HG03342 (cell line): Measurements from ENCODE around the gene HACD2.
A peak's percentile ranks its signal among the peaks of the same experiment; 100 is the strongest.
"Not testable (repeated sequence)": the region's sequence is repeated elsewhere in the genome, so short reads cannot be mapped to it uniquely, and the experiment has no call there.

Experiments used
- ATAC-seq: cut with Tn5 transposase; IDR thresholded peaks from one replicate; pipeline ENCODE4 v1.9.1; 2021; ENCODE audit warnings: mild to moderate bottlenecking, moderate library complexity; ENCODE audit not compliant: unreplicated experiment

HACD2 gene

DNA sequence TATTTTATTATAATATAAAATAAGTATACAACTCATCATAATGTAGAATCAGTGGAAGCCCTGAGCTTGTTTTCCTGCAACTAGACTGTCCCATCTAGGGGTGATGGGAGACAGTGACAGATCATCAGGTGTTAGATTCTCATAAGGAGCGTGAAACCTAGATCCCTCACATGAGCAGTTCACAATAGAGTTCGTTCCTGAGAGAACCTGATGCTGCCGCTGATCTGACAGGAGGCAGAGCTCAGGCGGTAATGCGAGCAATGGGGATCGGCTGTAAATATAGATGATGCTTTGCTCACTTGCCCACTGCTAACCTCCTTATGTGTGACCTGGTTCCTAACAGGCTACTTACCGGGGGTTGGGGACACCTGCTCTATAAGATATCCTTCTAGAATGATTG is 26.8 kb upstream of the HACD2 start:
- not testable (repeated sequence) for ATAC-seq

DNA sequence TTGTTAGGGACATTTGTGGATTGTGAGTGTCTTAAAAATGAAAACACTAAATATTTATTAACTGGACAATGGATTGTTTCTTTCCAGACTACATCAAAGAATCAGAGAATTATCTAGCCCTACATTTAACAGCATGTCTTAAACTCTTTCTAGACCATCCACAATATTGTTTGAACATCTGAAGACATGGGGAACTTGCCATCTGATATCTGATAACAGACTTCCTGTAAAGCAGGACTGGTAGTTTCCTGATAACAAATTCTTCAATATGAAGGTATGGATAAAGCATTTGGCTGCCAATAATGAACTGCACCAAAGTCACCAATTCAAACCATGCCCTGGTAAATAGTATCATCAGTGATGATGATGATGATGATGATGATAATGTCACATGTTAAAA is 26.2 kb upstream of the HACD2 start:
- no peak for ATAC-seq

- ATAC-seq: peak; percentile 84
These were observed 25.5 kb upstream of the HACD2 start for GRCh38 chr3:123610331-123610730.

GRCh38 chr3:123609063-123609462 is 24.2 kb upstream of the HACD2 start:
- ATAC-seq: no peak

DNA sequence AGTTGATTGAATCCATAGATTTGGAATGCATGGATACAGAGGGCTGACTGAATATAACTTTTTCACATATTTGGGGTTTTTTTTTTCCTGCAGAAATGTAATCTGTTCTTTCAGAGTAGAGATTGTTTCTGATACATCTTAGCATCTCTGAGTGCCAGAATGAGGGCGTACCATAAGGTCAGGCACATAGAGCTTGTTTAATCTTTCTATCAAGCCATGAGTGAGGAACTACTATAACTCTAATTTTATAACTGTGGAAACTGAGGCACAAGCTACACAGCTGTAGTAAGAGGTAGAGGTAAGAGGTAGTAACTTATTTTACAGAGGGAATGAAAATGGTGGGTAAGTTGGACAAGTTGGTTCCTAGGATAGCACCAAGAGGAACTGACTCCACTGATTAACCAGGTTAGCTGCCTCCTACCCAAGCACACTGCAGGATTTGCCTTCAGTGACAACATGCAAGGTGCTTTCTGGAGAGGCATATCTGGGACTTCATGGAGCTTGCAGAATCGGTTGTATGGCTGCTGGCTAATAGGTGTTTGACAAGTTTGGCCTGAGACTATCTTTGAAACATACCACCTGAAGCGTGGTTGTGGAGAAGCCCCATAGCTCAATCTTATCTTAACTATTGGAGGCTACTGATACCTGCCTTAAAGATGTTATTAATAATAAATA is 23.5 kb upstream of the HACD2 start:
- no peak for ATAC-seq

GRCh38 chr3:123606527-123606926 is 21.7 kb upstream of the HACD2 start:
- no peak for ATAC-seq

- ATAC-seq: peak; percentile 83
These were observed 21.0 kb upstream of the HACD2 start for GRCh38 chr3:123605789-123606234.

- not testable (repeated sequence) for ATAC-seq
These were observed 18.3 kb upstream of the HACD2 start for GRCh38 chr3:123603153-123603552.

- ATAC-seq: no peak
These were observed 17.5 kb upstream of the HACD2 start for GRCh38 chr3:123602325-123602724.

- ATAC-seq: not testable (repeated sequence)
These were observed 16.0 kb upstream of the HACD2 start for GRCh38 chr3:123600863-123601262.

DNA sequence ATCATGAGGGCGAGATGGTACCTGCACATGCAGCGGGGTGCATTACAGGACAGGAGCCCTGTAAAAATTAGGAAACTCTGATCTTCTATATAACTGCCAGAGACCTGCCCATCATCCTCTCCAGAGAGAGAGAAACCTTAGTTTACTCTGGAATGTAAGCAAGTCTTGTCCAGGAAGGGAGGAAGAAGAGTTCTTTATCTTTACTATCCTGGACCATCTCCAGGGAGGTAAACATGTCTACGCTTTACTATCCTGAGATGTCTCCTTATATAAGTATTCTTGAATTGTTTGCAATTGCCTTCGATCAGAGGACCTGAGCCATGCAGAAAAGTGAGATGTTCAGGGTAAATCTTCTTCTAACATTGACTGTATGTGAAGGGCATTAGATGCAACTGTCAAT is 12.7 kb upstream of the HACD2 start:
- no peak for ATAC-seq

DNA sequence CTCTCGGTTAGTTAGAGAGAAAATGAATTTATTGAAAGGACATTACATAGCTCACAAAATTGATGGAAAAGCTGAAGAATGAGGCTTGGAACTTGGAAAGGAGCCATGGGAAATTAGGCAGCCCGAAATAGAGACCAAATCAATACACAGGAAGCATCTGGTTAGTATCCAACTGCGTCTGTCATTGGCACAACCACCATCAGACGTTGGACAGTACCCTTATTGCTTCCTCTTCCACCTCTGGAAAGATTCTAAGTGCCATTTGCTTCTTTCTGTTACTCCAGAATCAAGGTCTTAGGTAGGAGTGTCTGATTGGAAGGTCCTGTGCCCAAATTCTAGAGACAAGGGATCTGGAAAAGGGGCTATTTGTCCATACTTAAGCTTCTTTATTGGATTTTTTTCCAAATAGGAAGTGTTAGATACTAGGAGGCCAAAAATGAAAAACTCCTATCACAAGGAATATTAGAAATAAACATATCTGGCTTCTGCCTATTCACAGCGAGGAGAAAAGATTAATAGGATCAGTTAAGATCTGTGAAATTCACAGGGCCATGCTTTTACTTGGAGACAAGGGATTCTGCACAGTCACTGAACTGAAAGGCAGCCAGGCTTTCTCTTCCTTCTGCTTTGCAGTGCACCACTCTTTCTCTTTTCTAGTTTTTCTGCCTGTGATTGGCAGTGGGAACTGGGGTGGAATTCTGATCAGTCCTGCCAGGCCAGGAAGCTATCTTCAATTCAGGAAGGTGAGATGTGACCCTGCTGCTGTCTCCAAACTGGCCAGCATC is 10.7 kb upstream of the HACD2 start:
- no peak for ATAC-seq

DNA sequence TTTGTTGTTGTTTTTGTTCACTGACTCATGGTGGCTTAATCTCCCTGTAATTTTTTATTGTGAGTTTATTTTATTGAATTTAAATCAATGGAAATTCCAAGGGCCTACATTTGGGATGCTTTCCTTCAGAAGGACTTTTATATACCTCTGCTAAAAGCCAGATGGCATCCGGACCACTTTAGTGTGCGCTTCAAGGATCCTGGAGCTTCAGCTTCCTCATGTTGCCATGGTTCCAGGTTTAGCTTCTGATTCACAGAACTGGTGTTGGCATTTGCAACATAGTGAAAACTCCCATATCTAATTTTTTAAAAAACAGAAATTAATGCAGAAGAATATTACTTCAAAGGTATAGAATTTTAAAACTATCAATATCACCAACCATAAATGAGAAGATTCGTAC is 8.5 kb upstream of the HACD2 start:
- no peak for ATAC-seq

- no peak for ATAC-seq
These were observed 6.0 kb upstream of the HACD2 start for GRCh38 chr3:123590685-123591450.

DNA sequence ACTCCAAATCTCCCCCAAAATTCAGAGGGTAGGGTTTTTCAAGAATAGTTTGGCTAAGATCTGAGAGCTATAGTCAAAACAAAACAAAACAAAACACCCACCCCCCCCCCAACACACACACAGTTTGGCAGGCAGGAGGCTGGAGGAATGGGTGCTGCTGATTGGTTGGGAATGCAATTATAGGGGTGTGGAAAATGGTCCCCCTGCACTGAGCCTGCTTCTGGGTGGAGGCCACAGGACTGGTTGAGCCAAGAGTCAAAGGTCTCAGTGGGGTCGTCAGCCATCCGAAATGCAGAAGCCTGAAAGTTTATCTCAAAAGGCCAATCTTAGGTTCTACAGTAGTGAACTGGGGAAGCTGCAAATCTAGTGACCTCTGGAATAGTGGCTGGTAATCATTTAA is 2.5 kb upstream of the HACD2 start:
- no peak for ATAC-seq

DNA sequence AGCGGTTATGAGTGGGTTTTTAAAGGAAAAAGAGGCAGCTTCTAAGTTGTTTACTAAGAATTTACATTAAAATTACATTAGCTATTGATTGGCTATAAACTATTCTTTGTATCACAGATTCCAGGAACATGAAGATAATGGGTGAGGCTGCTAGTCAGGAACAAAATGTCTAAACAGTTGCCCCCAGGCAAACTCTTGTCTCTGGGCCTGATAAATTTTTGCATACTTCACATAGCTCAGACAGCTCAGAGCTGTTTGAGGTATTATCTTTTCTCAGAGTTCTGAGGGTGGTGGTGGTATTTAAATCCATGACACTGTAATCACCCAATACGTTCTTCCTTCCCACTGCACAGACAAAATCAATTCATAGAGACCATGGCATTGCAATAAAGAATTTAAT is 2.1 kb upstream of the HACD2 start:
- no peak for ATAC-seq

GRCh38 chr3:123586131-123586530 is 1.3 kb upstream of the HACD2 start:
- no peak for ATAC-seq

DNA sequence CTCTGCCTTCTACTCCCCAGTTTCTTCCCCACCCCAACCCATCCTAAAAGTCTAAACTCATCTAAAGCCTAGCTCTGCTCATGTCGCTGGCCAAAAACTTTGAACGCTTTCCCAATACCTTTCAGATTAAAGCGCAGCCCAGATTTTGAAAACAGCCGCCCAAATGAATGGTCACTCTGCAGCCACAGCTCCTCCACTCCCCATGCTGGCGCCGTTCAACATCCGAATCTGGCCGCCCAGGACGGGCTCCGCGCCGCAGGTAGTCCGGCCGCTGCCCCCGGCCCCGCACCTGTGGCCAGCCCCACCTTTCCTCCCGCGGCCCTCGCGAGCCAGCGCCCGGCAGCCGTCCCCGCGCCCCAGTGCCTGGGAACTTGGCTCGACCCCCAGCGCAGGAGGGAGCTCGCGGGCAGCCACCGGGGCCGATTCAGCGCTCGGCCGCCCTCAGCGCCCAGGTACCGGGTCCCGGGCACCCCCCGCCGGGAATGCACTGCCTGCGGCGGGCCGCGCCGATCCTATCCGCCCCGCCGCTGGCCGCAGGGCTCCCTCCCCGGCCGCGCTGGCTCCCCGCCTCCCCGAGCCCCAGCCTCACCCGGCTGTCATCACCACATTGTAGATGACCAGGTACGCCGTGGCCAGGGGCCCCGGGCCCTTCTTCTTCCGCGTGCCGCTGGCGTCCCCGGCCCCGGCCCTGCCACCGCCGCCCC is 417 bp downstream of the HACD2 start:
- peak; percentile 31 for ATAC-seq

- ATAC-seq: no peak
These were observed 1.3 kb downstream of the HACD2 start for GRCh38 chr3:123583561-123583960.

- ATAC-seq: no peak
These were observed 2.5 kb downstream of the HACD2 start for GRCh38 chr3:123582315-123582714.

GRCh38 chr3:123576122-123576521 is 8.7 kb downstream of the HACD2 start:
- no peak for ATAC-seq
